Measurements from ENCODE around the gene IGLL5. TPM values are rescaled to one million over a fixed set of nuclear protein-coding genes. Genes with fewer than 3 reads are reported as not detected.

Gene IGLL5
- polyA plus RNA-seq, 2 of the 4 experiments (the other 2 are of a cell fraction): not detected

- POLR2A ChIA-PET: no interaction called here
- no peaks in the 10 kb centered on the region for H3K9me3 ChIP-seq
- CTCF ChIA-PET: interaction anchor here (1.1 to 1.2 kb wide), 2 partner anchors 22 to 196 kb away, joined by 3 to 4 read pairs; no protein-coding TSS in a partner anchor
These were observed 24.6 kb upstream of the IGLL5 start for GRCh38 chr22:22863001-22863400.

GRCh38 chr22:22865311-22866072 lies 22.1 kb upstream of the IGLL5 start:
- FAIRE-seq: no peak
- TF ChIP-seq HOXA7 (CRISPR knock-in tag; IDR thresholded peaks at IDR 0.05) (no peak), HMGXB4 (CRISPR knock-in tag; IDR thresholded peaks at IDR 0.05; ENCODE audit: borderline replicate concordance) (no peak), CBX2 (IDR thresholded peaks at IDR 0.05; ENCODE audit: borderline replicate concordance, low read depth) (no peak), PHF8 (IDR thresholded peaks at IDR 0.05; ENCODE audit: borderline replicate concordance, low read depth) (no peak), ATOH8 (CRISPR knock-in tag; IDR thresholded peaks at IDR 0.05; ENCODE audit: low read depth) (no peak), USF2 (IDR thresholded peaks at IDR 0.05) (no peak), BCL3 (IDR thresholded peaks at IDR 0.05) (no peak), KDM1A (IDR thresholded peaks at IDR 0.05; ENCODE audit: low read depth) (no peak), EP300 (IDR thresholded peaks at IDR 0.05) (no peak), E2F6 (IDR thresholded peaks at IDR 0.05; ENCODE audit: borderline replicate concordance, low read depth) (no peak), EHMT2 (IDR thresholded peaks at IDR 0.05; ENCODE audit: low read depth) (no peak), MAFK (IDR thresholded peaks at IDR 0.05; ENCODE audit: partially characterized antibody) (no peak), CHD2 (IDR thresholded peaks at IDR 0.05; ENCODE audit: low read length, partially characterized antibody) (no peak), CTCF (IDR thresholded peaks at IDR 0.05) (no peak), MYC (IDR thresholded peaks at IDR 0.05; ENCODE audit: borderline replicate concordance, low read length) (no peak), RCOR1 (IDR thresholded peaks at IDR 0.05; ENCODE audit: low read depth, low read length) (no peak), HEYL (CRISPR knock-in tag; IDR thresholded peaks at IDR 0.05) (no peak), CHD4 (IDR thresholded peaks at IDR 0.05; ENCODE audit: borderline replicate concordance) (no peak)

More at GRCh38 chr22:22863001-22863400, 24.6 kb upstream of the IGLL5 start:
- Histone ChIP-seq H3K4me3 (no peak overlapping the region), H3K27ac (no peak overlapping the region), H3K4me1 (no peaks in the 10 kb centered on the region), H3K4me2 (no peak overlapping the region)
- FAIRE-seq: no peak
- WGBS (ENCODE audit: missing lambda C conversion rate): 11% methylated on average over 2 of the region's 2 CpGs
- no peak for ATAC-seq
- no peak for TF ChIP-seq RARB (CRISPR knock-in tag; IDR thresholded peaks at IDR 0.05)
- TF ChIP-seq MYC (IDR thresholded peaks at IDR 0.05; ENCODE audit: borderline replicate concordance, low read length): no peak
- no peak for TF ChIP-seq CTCF (IDR thresholded peaks at IDR 0.05)
- no peak for TF ChIP-seq HOXA7 (CRISPR knock-in tag; IDR thresholded peaks at IDR 0.05)
- TF ChIP-seq CHD4 (IDR thresholded peaks at IDR 0.05; ENCODE audit: borderline replicate concordance): no peak
- no peak for TF ChIP-seq HOXB13 (CRISPR knock-in tag; IDR thresholded peaks at IDR 0.05; ENCODE audit: low read depth)
- no peak for TF ChIP-seq CEBPB (IDR thresholded peaks at IDR 0.05)
- TF ChIP-seq JUNB (IDR thresholded peaks at IDR 0.05): no peak
- TF ChIP-seq ZNF302 (CRISPR knock-in tag; IDR thresholded peaks at IDR 0.05): no peak
- no peak for TF ChIP-seq CBX8 (IDR thresholded peaks at IDR 0.05)
- no peak for DNase-seq (ENCODE audit: low read depth in 1 of 2, low spot score in 1 of 2)

More at GRCh38 chr22:22865311-22866072, 22.1 kb upstream of the IGLL5 start:
- POLR2A ChIA-PET: no interaction called here
- Histone ChIP-seq H3K4me3 (no peak overlapping the region), H3K27ac (no peak overlapping the region), H3K4me1 (no peaks in the 10 kb centered on the region), H3K4me2 (no peak overlapping the region), H3K9me3 (no peaks in the 10 kb centered on the region)
- ATAC-seq (no peak), DNase-seq (ENCODE audit: low read depth in 1 of 2, low spot score in 1 of 2) (no peak)
- CTCF ChIA-PET: interaction anchor here (1.0 to 1.9 kb wide), 4 partner anchors 14 to 93 kb away, joined by 3 to 7 read pairs (median 3); no protein-coding TSS in a partner anchor
- 53% methylated on average over 5 of the region's 5 CpGs for WGBS (ENCODE audit: missing lambda C conversion rate)

All from A549 (cell line).